Small intestine (tissue), 7 donors: Measurements from ENCODE around the gene NREP. TPM values are rescaled to one million over a fixed set of nuclear protein-coding genes. Genes with fewer than 3 reads are reported as not detected.

Experiments
- DNase-seq, 2 donors: peaks; one replicate each; pipeline versions ENCODE4 v3.0.0 to v3.0.0-alpha.2; 2013
- FAIRE-seq: peaks from 2 replicates; lab custom pipeline; 2012; peaks lifted over from hg19 to GRCh38; lab: Jason Lieb, UNC
- H3K27ac ChIP-seq, 3 donors: one replicate each; pipeline ENCODE4 v1.5.1; 2013; ENCODE audit warnings: low read length in 2 of 3, mild to moderate bottlenecking in 2 of 3, control low read depth in 1 of 3, inconsistent platforms in 1 of 3, low read depth in 1 of 3, moderate library complexity in 1 of 3
- H3K27me3 ChIP-seq, 3 donors: one replicate each; pipeline ENCODE4 v1.6.1; 2013; ENCODE audit warnings: low read length in 3 of 3, inconsistent platforms in 1 of 3; ENCODE audit not compliant: control insufficient read depth in 3 of 3, insufficient read depth in 3 of 3
- H3K36me3 ChIP-seq, 3 donors: one replicate each; pipeline ENCODE4 v1.6.1; 2013; ENCODE audit warnings: low read length in 3 of 3, inconsistent platforms in 1 of 3, low read depth in 1 of 3, mild to moderate bottlenecking in 1 of 3, moderate library complexity in 1 of 3; ENCODE audit not compliant: control insufficient read depth in 3 of 3, insufficient read depth in 2 of 3
- H3K4me1 ChIP-seq, 3 donors: one replicate each; pipeline ENCODE4 v1.6.1; 2013; ENCODE audit warnings: low read length in 2 of 3, inconsistent platforms in 1 of 3, low read depth in 1 of 3, mild to moderate bottlenecking in 1 of 3, moderate library complexity in 1 of 3; ENCODE audit not compliant: control insufficient read depth in 3 of 3, insufficient read depth in 2 of 3
- H3K4me3 ChIP-seq, 3 donors: one replicate each; pipeline ENCODE4 v1.5.1; 2013; ENCODE audit warnings: low read length in 3 of 3, control low read depth in 1 of 3, inconsistent platforms in 1 of 3, low read depth in 1 of 3, mild to moderate bottlenecking in 1 of 3, moderate library complexity in 1 of 3
- H3K9me3 ChIP-seq, 2 donors: one replicate each; pipeline ENCODE4 v1.6.1; 2013; ENCODE audit warnings: low read depth in 1 of 2, low read length in 1 of 2; ENCODE audit not compliant: control insufficient read depth in 2 of 2, insufficient read depth in 1 of 2
- WGBS, 3 donors: extraction: QIAGEN DNeasy Blood & Tissue Kit; methylation state at CpG; one replicate each; pipeline ENCODE4 v1.1.7; 2013; 5-methylcytosine and 5-hydroxymethylcytosine counted together
- polyA plus RNA-seq, 4 donors: library from polyadenylated mRNA; stranded (reverse) in 3 of 4; unstranded in 1 of 4; fragments of 200-250 nt in 3 of 4; fragments of 120-200 nt in 1 of 4; gene quantifications; one replicate each; pipeline versions ENCODE4 v1.2.1 to v1.2.3, GENCODE V29; 2013
- donor health status: healthy with polysubstance abuse.
- donor health status: control.
- donor health status: control.
- donor health status: Bipolar disorder and iron deficiency.
- donor health status: healthy.

The NREP gene
- polyA plus RNA-seq, 4 donors, result 1.8 to 107 (median 10.0) TPM

- H3K9me3 ChIP-seq, result no peaks in the 10 kb centered on the region
- H3K27me3 ChIP-seq, result no peaks in the 10 kb centered on the region
- DNase-seq, result no peak
- 51 to 67% (median 53%) methylated on average over 6 of the region's 6 CpGs for WGBS, 3 donors
- no peaks in the 10 kb centered on the region for H3K4me1 ChIP-seq
- H3K36me3 ChIP-seq, result no peaks in the 10 kb centered on the region
- no peak for FAIRE-seq
- no peak overlapping the region for H3K4me3 ChIP-seq
- no peak overlapping the region for H3K27ac ChIP-seq
Observed at GRCh38 chr5:111697215-111697614, 59.8 kb downstream of the NREP start.

GRCh38 chr5:111695991-111696390 lies 61.0 kb downstream of the NREP start:
- 86 to 93% (median 89%) methylated on average over 1 of the region's 1 CpG for WGBS, 3 donors
- Histone ChIP-seq H3K27me3 (no peaks in the 10 kb centered on the region), H3K27ac (no peak overlapping the region), H3K9me3 (no peaks in the 10 kb centered on the region), H3K36me3 (no peaks in the 10 kb centered on the region), H3K4me1 (no peaks in the 10 kb centered on the region), H3K4me3 (no peak overlapping the region)
- FAIRE-seq (no peak), DNase-seq (no peak)

GRCh38 chr5:111694133-111694532 lies 62.9 kb downstream of the NREP start:
- 86 to 91% (median 89%) methylated on average over 1 of the region's 1 CpG for WGBS, 3 donors
- Histone ChIP-seq H3K9me3 (no peaks in the 10 kb centered on the region), H3K4me1 (no peaks in the 10 kb centered on the region), H3K4me3 (no peak overlapping the region), H3K36me3 (no peaks in the 10 kb centered on the region), H3K27me3 (no peaks in the 10 kb centered on the region), H3K27ac (no peak overlapping the region)
- FAIRE-seq, result no peak
- no peak for DNase-seq

GRCh38 chr5:111691914-111692313 lies 65.1 kb downstream of the NREP start:
- DNase-seq (no peak), FAIRE-seq (no peak)
- H3K27ac ChIP-seq, result no peak overlapping the region
- no peaks in the 10 kb centered on the region for H3K4me1 ChIP-seq
- H3K27me3 ChIP-seq, result no peaks in the 10 kb centered on the region
- no peaks in the 10 kb centered on the region for H3K9me3 ChIP-seq
- no peaks in the 10 kb centered on the region for H3K36me3 ChIP-seq
- 78 to 91% (median 84%) methylated on average over 2 of the region's 2 CpGs for WGBS, 3 donors
- no peak overlapping the region for H3K4me3 ChIP-seq

GRCh38 chr5:111691508-111691907 lies 65.5 kb downstream of the NREP start:
- no peak overlapping the region for H3K4me3 ChIP-seq
- no peaks in the 10 kb centered on the region for H3K27me3 ChIP-seq
- no peak overlapping the region for H3K27ac ChIP-seq
- no peak for DNase-seq
- H3K9me3 ChIP-seq, result no peaks in the 10 kb centered on the region
- H3K36me3 ChIP-seq, result no peaks in the 10 kb centered on the region
- H3K4me1 ChIP-seq, result no peaks in the 10 kb centered on the region
- WGBS, 3 donors, result 72 to 80% (median 77%) methylated on average over 3 of the region's 3 CpGs
- FAIRE-seq, result no peak

GRCh38 chr5:111689357-111689935 lies 67.5 kb downstream of the NREP start:
- Histone ChIP-seq H3K9me3 (no peaks in the 10 kb centered on the region), H3K27me3 (no peaks in the 10 kb centered on the region), H3K4me3 (no peak overlapping the region), H3K36me3 (no peaks in the 10 kb centered on the region), H3K4me1 (no peaks in the 10 kb centered on the region), H3K27ac (no peak overlapping the region)
- DNase-seq (peak in 1 of 2 donors; percentile 47), FAIRE-seq (no peak)
- 77 to 93% (median 77%) methylated on average over 1 of the region's 1 CpG for WGBS, 3 donors

- peaks cover 0 to 11% (median 2%) of the 10 kb centered on the region in 3 donors for H3K4me1 ChIP-seq
- no peak for DNase-seq
- no peak overlapping the region for H3K27ac ChIP-seq
- FAIRE-seq, result no peak
- no peaks in the 10 kb centered on the region for H3K36me3 ChIP-seq
- whole genome bisulfite sequencing, 3 donors, result 87 to 97% (median 94%) methylated on average over 3 of the region's 3 CpGs
- no peaks in the 10 kb centered on the region for H3K27me3 ChIP-seq
- H3K9me3 ChIP-seq, result no peaks in the 10 kb centered on the region
- H3K4me3 ChIP-seq, result no peak overlapping the region
Observed at GRCh38 chr5:111685969-111686368, 71.0 kb downstream of the NREP start.

GRCh38 chr5:111682641-111683040 lies 74.4 kb downstream of the NREP start:
- Histone ChIP-seq H3K4me3 (no peak overlapping the region), H3K9me3 (no peaks in the 10 kb centered on the region), H3K36me3 (no peaks in the 10 kb centered on the region), H3K27me3 (no peaks in the 10 kb centered on the region), H3K4me1 (peaks cover 2 to 16% (median 2%) of the 10 kb centered on the region in 3 donors), H3K27ac (no peak overlapping the region)
- FAIRE-seq, result no peak
- 87 to 96% (median 87%) methylated on average over 6 of the region's 6 CpGs for WGBS, 3 donors
- DNase-seq, result no peak

GRCh38 chr5:111682121-111682520 lies 74.9 kb downstream of the NREP start:
- Histone ChIP-seq H3K9me3 (no peaks in the 10 kb centered on the region), H3K4me3 (no peak overlapping the region), H3K27me3 (no peaks in the 10 kb centered on the region), H3K27ac (no peak overlapping the region), H3K36me3 (no peaks in the 10 kb centered on the region), H3K4me1 (peaks cover 2 to 16% (median 2%) of the 10 kb centered on the region in 3 donors)
- FAIRE-seq (no peak), DNase-seq (no peak)
- 67 to 86% (median 80%) methylated on average over 6 of the region's 6 CpGs for WGBS, 3 donors
